ENCODE measurements around the gene MOGAT2.

DNA sequence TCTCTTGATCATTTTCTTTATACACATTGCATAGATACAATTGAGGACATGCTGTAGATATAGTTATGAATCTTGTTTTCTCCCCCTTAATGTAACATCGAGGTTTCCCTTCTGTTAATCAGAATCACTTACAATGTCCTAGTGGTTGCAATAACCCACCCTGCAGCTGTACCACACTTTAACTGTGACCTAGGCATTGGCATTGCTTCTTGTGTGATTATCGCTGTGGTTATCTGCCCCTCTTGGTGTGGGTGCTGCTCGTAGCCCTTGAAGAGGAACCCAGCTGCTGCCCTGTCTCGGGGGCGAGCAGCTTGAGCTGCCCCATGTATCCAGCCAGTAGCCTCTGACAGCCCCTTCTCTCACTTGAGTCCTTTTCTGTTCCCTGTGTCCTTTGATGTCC is 52.5 kb downstream of the MOGAT2 start:
- TF ChIP-seq CTCF (IDR thresholded peaks at IDR 0.05; ENCODE audit: insufficient read depth, low read length), result no peak
- TF ChIP-seq POLR2AphosphoS5 (IDR thresholded peaks at IDR 0.05; ENCODE audit: low read depth), result no peak
- TF ChIP-seq REST (IDR thresholded peaks at IDR 0.05; ENCODE audit: insufficient replicate concordance, low read depth), result no peak
- TF ChIP-seq SPI1 (IDR thresholded peaks at IDR 0.05; ENCODE audit: borderline replicate concordance, low read depth), result no peak
- no peak for TF ChIP-seq GABPA (IDR thresholded peaks at IDR 0.05; ENCODE audit: low read depth)
